Glutamatergic neuron (in vitro differentiated cells): ENCODE data around the gene RNPS1. TPM values are rescaled to one million over a fixed set of nuclear protein-coding genes. Genes with fewer than 3 reads are reported as not detected.
A peak's percentile ranks its signal among the peaks of the same experiment; 100 is the strongest.

Experiments used
- DNase-seq: peaks from one replicate; pipeline ENCODE4 v3.0.0; 2022
- H3K27ac Mint-ChIP-seq: one replicate; pipeline ENCODE4 v1.8.0; 2020; ENCODE audit warnings: mild to moderate bottlenecking, mixed read lengths, inconsistent platforms; ENCODE audit not compliant: unreplicated experiment
- H3K27me3 Mint-ChIP-seq: one replicate; pipeline ENCODE4 v1.8.0; 2020; ENCODE audit warnings: mild to moderate bottlenecking, moderate library complexity, mixed read lengths, inconsistent platforms; ENCODE audit not compliant: unreplicated experiment
- H3K36me3 Mint-ChIP-seq: one replicate; pipeline ENCODE4 v1.8.0; 2020; ENCODE audit warnings: mild to moderate bottlenecking, mixed read lengths, inconsistent platforms; ENCODE audit not compliant: unreplicated experiment
- H3K4me1 Mint-ChIP-seq: one replicate; pipeline ENCODE4 v1.8.0; 2020; ENCODE audit warnings: mild to moderate bottlenecking, low read depth, mixed read lengths, inconsistent platforms; ENCODE audit not compliant: unreplicated experiment
- H3K4me3 Mint-ChIP-seq: one replicate; pipeline ENCODE4 v1.8.0; 2020; ENCODE audit warnings: mild to moderate bottlenecking, mixed read lengths, inconsistent platforms; ENCODE audit not compliant: unreplicated experiment
- H3K9me3 Mint-ChIP-seq: one replicate; pipeline ENCODE4 v1.8.0; 2020; ENCODE audit warnings: mild to moderate bottlenecking, moderate library complexity, mixed read lengths, inconsistent platforms; ENCODE audit not compliant: unreplicated experiment
- CTCF ChIP-seq: fragments of 200-600 bp; sonication (generic); IDR thresholded peaks from one replicate; pipeline ENCODE4 v1.5.0; 2021; ENCODE audit not compliant: partially characterized antibody, unreplicated experiment
- total RNA-seq: library from RNA; stranded (reverse); fragmentation: NEBNext Ultra II Directional; extraction: Animal tissue kit (Norgen Biotek cat#: 25700); gene quantifications from one replicate; pipeline ENCODE4 v1.2.1, GENCODE V29; 2021; ENCODE audit not compliant: unreplicated experiment

The RNPS1 gene
- total RNA-seq, 1 donor from 2014 or later: 220 TPM

GRCh38 chr16:2213817-2214718, 53.9 kb downstream of the RNPS1 start:
- peaks cover 11% of the 10 kb centered on the region for H3K4me1 Mint-ChIP-seq
- H3K9me3 Mint-ChIP-seq: peaks cover 2% of the 10 kb centered on the region
- peak overlapping the region; percentile 83 for H3K4me3 Mint-ChIP-seq
- TF ChIP-seq CTCF: no peak
- H3K36me3 Mint-ChIP-seq: no peaks in the 10 kb centered on the region
- H3K27ac Mint-ChIP-seq: peak overlapping the region; percentile 18
- peaks cover 10% of the 10 kb centered on the region for H3K27me3 Mint-ChIP-seq
- DNase-seq: no peak

- H3K4me3 Mint-ChIP-seq: peak overlapping the region; percentile 83
- peak overlapping the region; percentile 28 for H3K27ac Mint-ChIP-seq
- H3K4me1 Mint-ChIP-seq: peaks cover 12% of the 10 kb centered on the region
- H3K27me3 Mint-ChIP-seq: peaks cover 11% of the 10 kb centered on the region
- TF ChIP-seq CTCF: no peak
- DNase-seq: no peak
- peaks cover 4% of the 10 kb centered on the region for H3K9me3 Mint-ChIP-seq
- H3K36me3 Mint-ChIP-seq: no peaks in the 10 kb centered on the region
These were observed 55.3 kb downstream of the RNPS1 start for GRCh38 chr16:2212362-2213324.

- Mint-ChIP-seq H3K36me3 (no peaks in the 10 kb centered on the region), H3K27me3 (peaks cover 15% of the 10 kb centered on the region), H3K9me3 (peaks cover 7% of the 10 kb centered on the region), H3K27ac (no peak overlapping the region), H3K4me3 (peak overlapping the region; percentile 46), H3K4me1 (peaks cover 15% of the 10 kb centered on the region)
- DNase-seq: no peak
- TF ChIP-seq CTCF: no peak
These were observed 56.0 kb downstream of the RNPS1 start for GRCh38 chr16:2211923-2212347.

GRCh38 chr16:2210386-2211365, 57.2 kb downstream of the RNPS1 start, which contains the start of gene BRICD5:
TSS of gene BRICD5 (minus strand) at chr16:2210863. CDS start at chr16:2210833, 30 bp downstream.
- Mint-ChIP-seq H3K27ac (no peak within 1 kb of the TSS), H3K27me3 (peaks cover 15% of the 10 kb centered on the region), H3K36me3 (no peaks in the 10 kb centered on the region), H3K9me3 (peaks cover 9% of the 10 kb centered on the region), H3K4me1 (peaks cover 18% of the 10 kb centered on the region), H3K4me3 (no peak within 1 kb of the TSS)
- TF ChIP-seq CTCF: no peak
- no peak for DNase-seq
